ENCODE measurements around the gene SIGLECL1.

SIGLECL1 gene

DNA sequence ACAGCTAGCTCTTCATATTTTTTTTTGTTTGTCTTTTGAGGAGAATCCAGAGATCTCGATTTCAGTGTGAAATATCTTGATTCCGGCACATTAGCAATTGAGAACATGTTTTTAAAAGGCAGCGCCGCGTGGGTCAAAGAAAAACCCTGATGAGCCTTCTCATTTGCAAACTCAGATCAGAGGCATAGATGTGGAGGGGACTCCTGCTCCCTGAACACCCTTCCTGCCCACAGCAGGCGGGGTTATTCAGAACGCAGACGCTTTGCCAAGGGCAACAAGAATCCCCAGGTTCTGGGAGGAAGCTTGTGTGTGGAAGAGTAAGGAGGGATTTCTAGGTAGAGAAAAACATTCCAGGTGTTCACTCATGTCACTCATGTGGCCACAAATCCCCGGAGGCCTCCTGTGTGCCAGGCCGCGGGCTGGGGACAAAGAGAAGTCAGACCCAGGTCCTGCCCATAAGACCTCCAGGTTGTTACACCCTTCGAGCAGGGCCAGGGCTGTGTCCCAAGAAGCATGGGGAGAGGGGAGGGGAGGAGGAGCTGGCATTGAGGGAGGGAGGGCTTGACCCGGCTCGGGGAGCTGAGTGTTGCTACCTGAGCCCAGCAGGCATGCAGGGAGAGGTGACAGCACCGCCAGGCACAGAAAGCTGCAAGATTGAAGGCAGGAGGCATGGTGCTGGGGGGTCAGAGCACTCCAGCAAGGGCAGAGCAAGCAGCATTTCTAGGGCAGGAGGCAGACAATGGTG lies 44.7 kb downstream of the SIGLECL1 start:
- DNase-seq (ENCODE audit: low spot score): no peak

GRCh38 chr19:51296336-51297093 lies 45.6 kb downstream of the SIGLECL1 start:
- no peak for DNase-seq (ENCODE audit: low spot score)

GRCh38 chr19:51297406-51297805 lies 46.5 kb downstream of the SIGLECL1 start:
- DNase-seq (ENCODE audit: low spot score): no peak

- no peak for DNase-seq (ENCODE audit: low spot score)
Observed at GRCh38 chr19:51301266-51301665, 50.4 kb downstream of the SIGLECL1 start.

- no peak for DNase-seq (ENCODE audit: low spot score)
Observed at GRCh38 chr19:51305479-51305878, 54.6 kb downstream of the SIGLECL1 start.

- DNase-seq (ENCODE audit: low spot score): no peak
Observed at GRCh38 chr19:51311351-51312257, 60.7 kb downstream of the SIGLECL1 start, which contains the start of gene IGLON5. IGLON5 (plus strand) TSS chr19:51311644; CDS start chr19:51311848, 204 bp downstream.

- no peak for DNase-seq (ENCODE audit: low spot score)
Observed at GRCh38 chr19:51316688-51317087, 65.8 kb downstream of the SIGLECL1 start.

GRCh38 chr19:51317376-51317775 lies 66.5 kb downstream of the SIGLECL1 start:
- DNase-seq (ENCODE audit: low spot score): no peak

GRCh38 chr19:51317968-51318367 lies 67.1 kb downstream of the SIGLECL1 start:
- DNase-seq (ENCODE audit: low spot score): no peak
